K562 (cell line): ENCODE measurements around the gene SLC33A1.

Source experiments
- GABPA ChIP-seq: fragments of 200-800 bp; sonication (Bioruptor generic); conservative IDR thresholded peaks from 2 replicates; pipeline ENCODE4 v1.6.1; 2016; ENCODE audit warnings: low read depth, missing genetic modification characterization, missing compliant biosample characterization
- NUFIP1 ChIP-seq: fragments of 450-650 bp; IDR thresholded peaks from 2 replicates; pipeline ENCODE4 v1.6.1; 2018; ENCODE audit not compliant: partially characterized antibody

DNA sequence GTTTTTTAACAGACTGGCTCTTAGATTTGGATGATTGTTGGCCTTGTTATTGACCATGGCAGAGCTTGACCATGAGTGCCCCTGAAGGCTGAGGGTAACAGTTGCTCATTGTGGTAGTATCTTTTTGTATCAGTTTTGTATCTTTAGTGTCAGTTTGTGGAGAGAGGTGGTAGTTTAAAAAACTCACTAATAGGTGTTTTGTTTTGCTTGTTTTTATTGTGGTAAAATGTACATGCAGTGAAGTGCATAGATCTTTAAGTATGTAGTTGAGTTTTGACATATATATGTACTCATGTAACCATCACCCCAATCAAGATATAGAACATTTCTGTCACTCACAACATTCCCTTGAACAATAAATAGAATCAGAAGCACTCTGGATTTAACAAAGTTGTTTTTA is 26.1 kb upstream of the SLC33A1 start:
- no peak for TF ChIP-seq GABPA
- no peak for TF ChIP-seq NUFIP1
